Measurements from ENCODE around the gene SIK2. TPM values are rescaled to one million over a fixed set of nuclear protein-coding genes. Genes with fewer than 3 reads are reported as not detected.
A peak's percentile ranks its signal among the peaks of the same experiment; 100 is the strongest.

The SIK2 gene
- total and polyA plus RNA-seq, 9 of the 15 experiments (the other 6 are each of a cell fraction or from before 2014, with no cell fraction given): 0.74 to 11.6 (median 3.8) TPM

DNA sequence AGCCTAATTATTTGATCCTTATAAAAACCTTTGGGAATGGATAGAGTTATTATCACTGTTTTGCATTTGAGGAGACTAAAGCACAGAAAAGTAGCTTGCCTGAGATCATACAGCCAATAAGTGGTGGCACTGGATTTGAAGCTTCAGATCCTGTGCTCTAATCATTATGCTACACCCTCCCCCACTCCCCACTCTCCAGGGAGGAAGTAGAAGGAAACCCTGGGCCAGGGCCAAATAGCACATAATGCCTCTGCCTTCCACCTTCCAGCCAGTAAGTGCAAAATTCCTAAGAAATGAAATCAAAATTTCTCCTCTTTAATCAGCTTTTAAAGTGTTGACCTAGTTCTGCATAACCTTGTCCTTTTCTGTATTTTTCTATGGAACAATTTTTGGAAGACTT lies 61.6 kb downstream of the SIK2 start:
- TF ChIP-seq EP300 (IDR thresholded peaks at IDR 0.05; ENCODE audit: low read length) (no peak), ZNF76 (CRISPR knock-in tag; IDR thresholded peaks at IDR 0.05; ENCODE audit: borderline replicate concordance) (no peak), ZNF274 (IDR thresholded peaks at IDR 0.05; ENCODE audit: borderline replicate concordance, low read depth, low read length) (no peak), SPI1 (IDR thresholded peaks at IDR 0.05; ENCODE audit: borderline replicate concordance, low read depth, low read length) (peak; percentile 80; the same call in 1 of the 2 replicates), SREBF1 (IDR thresholded peaks at IDR 0.05; ENCODE audit: borderline replicate concordance, low read depth, low read length) (no peak), NFIC (IDR thresholded peaks at IDR 0.05) (peak; percentile 25; the same call in 1 of the 2 replicates)
- POLR2A ChIA-PET: interaction anchor here (0.9 to 1.6 kb wide), 3 partner anchors 11 to 103 kb away, joined by 3 to 5 read pairs (median 5); no protein-coding TSS in a partner anchor
- Histone ChIP-seq H3K4me1 (replicated peaks in 1 of 2; ENCODE audit: control insufficient read depth in 2 of 2, insufficient read depth in 2 of 2, low read length in 2 of 2) (peaks cover 0 to 4% of the 10 kb centered on the region in 2 experiments; a peak in 2 of 5 replicates), H3K9ac (ENCODE audit: insufficient read depth in 1 of 2, low read depth in 2 of 2, low read length in 2 of 2) (no peak overlapping the region), H2AFZ (ENCODE audit: low read depth, low read length) (no peak overlapping the region), H3K4me2 (ENCODE audit: insufficient read depth, low read length) (no peak overlapping the region), H3K27me3 (ENCODE audit: control insufficient read depth in 2 of 2, insufficient read depth in 2 of 2, low read length in 2 of 2) (no peaks in the 10 kb centered on the region), H3K79me2 (ENCODE audit: control insufficient read depth, insufficient read depth, low read length) (no peaks in the 10 kb centered on the region), H3K4me3 (no peak overlapping the region), H4K20me1 (replicated peaks; ENCODE audit: control insufficient read depth, insufficient read depth, low read length) (no peaks in the 10 kb centered on the region), H3K27ac (ENCODE audit: extremely low read depth, low read depth, low read length) (no peak overlapping the region), H3K9me3 (replicated peaks; ENCODE audit: control insufficient read depth, insufficient read depth, low read depth, low read length) (no peaks in the 10 kb centered on the region), H3K36me3 (ENCODE audit: control insufficient read depth, insufficient read depth, low read length) (no peaks in the 10 kb centered on the region), H3K9me1 (ENCODE audit: control insufficient read depth, insufficient read depth, low read length) (no peaks in the 10 kb centered on the region)
- intact Hi-C loops (cut with micrococcal nuclease): no loop called here
- peak; percentile 53; the same call in 2 of the 3 replicates for ATAC-seq
- no TSS peak for BruUV-seq (replicated peaks)
- no peak for FAIRE-seq
- CTCF ChIA-PET (ENCODE audit: low intra/inter-chr PET ratio): no interaction called here
- peak in 2 of 4 experiments; percentile 9 to 16 for DNase-seq (ENCODE audit: extremely low read depth in 1 of 4, low spot score in 3 of 4)
- in situ Hi-C loops (cut with MboI): no loop called here

DNA sequence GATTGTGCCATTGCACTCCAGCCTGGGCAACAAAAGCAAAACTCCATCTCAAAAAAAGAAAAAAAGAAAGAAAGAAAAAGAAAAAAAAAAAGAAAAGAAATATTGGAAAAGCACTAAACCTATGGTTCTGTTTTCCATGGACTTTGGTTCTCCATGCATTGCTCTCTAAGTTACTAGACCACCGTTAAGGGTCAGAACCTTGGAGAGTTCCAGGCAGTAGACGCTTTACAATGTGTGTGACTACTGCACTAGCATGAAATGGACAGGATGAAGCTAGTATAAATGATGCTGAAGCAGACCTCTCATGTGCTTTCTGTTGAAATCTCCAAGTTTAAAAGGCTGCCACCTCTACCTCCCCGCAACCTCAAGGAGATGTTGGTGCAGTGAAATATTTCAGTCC lies 63.5 kb downstream of the SIK2 start:
- Histone ChIP-seq H3K4me2 (ENCODE audit: insufficient read depth, low read length) (no peak overlapping the region), H3K9me1 (ENCODE audit: control insufficient read depth, insufficient read depth, low read length) (no peaks in the 10 kb centered on the region), H3K36me3 (ENCODE audit: control insufficient read depth, insufficient read depth, low read length) (no peaks in the 10 kb centered on the region), H3K27ac (ENCODE audit: extremely low read depth, low read depth, low read length) (no peak overlapping the region), H3K79me2 (ENCODE audit: control insufficient read depth, insufficient read depth, low read length) (no peaks in the 10 kb centered on the region), H3K27me3 (ENCODE audit: control insufficient read depth in 2 of 2, insufficient read depth in 2 of 2, low read length in 2 of 2) (no peaks in the 10 kb centered on the region), H3K9ac (ENCODE audit: insufficient read depth in 1 of 2, low read depth in 2 of 2, low read length in 2 of 2) (no peak overlapping the region), H2AFZ (ENCODE audit: low read depth, low read length) (no peak overlapping the region), H3K9me3 (replicated peaks; ENCODE audit: control insufficient read depth, insufficient read depth, low read depth, low read length) (no peaks in the 10 kb centered on the region), H3K4me1 (replicated peaks in 1 of 2; ENCODE audit: control insufficient read depth in 2 of 2, insufficient read depth in 2 of 2, low read length in 2 of 2) (no peaks in the 10 kb centered on the region; a peak in 1 of 5 replicates), H3K4me3 (no peak overlapping the region), H4K20me1 (replicated peaks; ENCODE audit: control insufficient read depth, insufficient read depth, low read length) (no peaks in the 10 kb centered on the region)
- POLR2A ChIA-PET: no interaction called here
- FAIRE-seq (peak; percentile 26), ATAC-seq (peak; percentile 81), DNase-seq (ENCODE audit: extremely low read depth in 1 of 4, low spot score in 3 of 4) (peak; percentile 12 to 48 (median 18))
- in situ Hi-C loops (cut with MboI): no loop called here
- intact Hi-C loops (cut with micrococcal nuclease): no loop called here
- WGBS (ENCODE audit: insufficient coverage, low coverage, missing lambda C conversion rate): 41% methylated on average over 3 of the region's 3 CpGs
- BruUV-seq (replicated peaks): no TSS peak
- CTCF ChIA-PET (ENCODE audit: low intra/inter-chr PET ratio): no interaction called here
- peak; percentile 97 for TF ChIP-seq EHMT2 (IDR thresholded peaks at IDR 0.05)
- TF ChIP-seq SNRNP70 (optimal IDR thresholded peaks at IDR 0.05; ENCODE audit: low read depth, low read length): no peak
- no peak for TF ChIP-seq HNRNPH1 (optimal IDR thresholded peaks at IDR 0.05; ENCODE audit: low read depth, low read length)
- TF ChIP-seq DDX20 (tag; IDR thresholded peaks at IDR 0.05; ENCODE audit: low read depth): no peak
- TF ChIP-seq PHF21A (IDR thresholded peaks at IDR 0.05; ENCODE audit: borderline replicate concordance, low read depth): no peak
- no peak for TF ChIP-seq DMBX1 (CRISPR knock-in tag; IDR thresholded peaks at IDR 0.05; ENCODE audit: borderline replicate concordance)
- TF ChIP-seq ZNF79 (CRISPR knock-in tag; IDR thresholded peaks at IDR 0.05; ENCODE audit: low read depth): no peak
- TF ChIP-seq, protein P1, sequence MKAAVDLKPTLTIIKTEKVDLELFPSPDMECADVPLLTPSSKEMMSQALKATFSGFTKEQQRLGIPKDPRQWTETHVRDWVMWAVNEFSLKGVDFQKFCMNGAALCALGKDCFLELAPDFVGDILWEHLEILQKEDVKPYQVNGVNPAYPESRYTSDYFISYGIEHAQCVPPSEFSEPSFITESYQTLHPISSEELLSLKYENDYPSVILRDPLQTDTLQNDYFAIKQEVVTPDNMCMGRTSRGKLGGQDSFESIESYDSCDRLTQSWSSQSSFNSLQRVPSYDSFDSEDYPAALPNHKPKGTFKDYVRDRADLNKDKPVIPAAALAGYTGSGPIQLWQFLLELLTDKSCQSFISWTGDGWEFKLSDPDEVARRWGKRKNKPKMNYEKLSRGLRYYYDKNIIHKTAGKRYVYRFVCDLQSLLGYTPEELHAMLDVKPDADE (conservative IDR thresholded peaks at IDR 0.05; ENCODE audit: control insufficient read depth, low read depth, low read length): no peak
- no peak for TF ChIP-seq ZFP30 (CRISPR knock-in tag; IDR thresholded peaks at IDR 0.05; ENCODE audit: borderline replicate concordance)
- no peak for TF ChIP-seq CHD4 (IDR thresholded peaks at IDR 0.05; ENCODE audit: insufficient read depth, insufficient replicate concordance, low read depth, low read length, poor library complexity, severe bottlenecking)
